Measurements from ENCODE around the gene PDLIM1. TPM values are rescaled to one million over a fixed set of nuclear protein-coding genes. Genes with fewer than 3 reads are reported as not detected.

Gene PDLIM1
- total RNA-seq, 4 donors from 2014 or later = 113 to 150 (median 128) TPM

DNA sequence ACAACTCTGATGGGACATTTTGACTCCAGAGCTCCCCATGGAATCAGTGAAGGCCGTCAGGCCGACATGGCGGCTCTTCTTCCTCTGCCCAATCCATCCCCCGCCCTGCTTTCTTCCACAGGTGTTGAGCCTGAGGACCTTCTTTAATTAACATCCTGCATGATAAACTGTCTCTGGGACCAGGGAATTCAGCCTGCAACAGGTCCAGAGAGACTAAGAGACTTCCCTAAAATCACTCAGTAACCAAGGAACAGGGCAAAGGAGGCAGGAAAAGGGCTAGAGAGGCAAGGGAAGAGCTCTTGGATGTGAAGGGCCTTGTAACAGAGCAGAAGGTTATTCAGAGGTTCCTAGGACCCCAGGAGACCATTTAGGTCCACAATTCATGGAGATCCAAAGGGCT is 6.0 kb upstream of the PDLIM1 start:
- TF ChIP-seq CTCF (IDR thresholded peaks at IDR 0.05) = no peak
- TF ChIP-seq EP300 (IDR thresholded peaks at IDR 0.05) = no peak
- TF ChIP-seq POLR2A (IDR thresholded peaks at IDR 0.05) = no peak
- peaks cover 0 to 16% (median 8%) of the 10 kb centered on the region in 4 donors for H3K4me1 ChIP-seq
- H3K4me3 ChIP-seq = no peak overlapping the region
- no peaks in the 10 kb centered on the region for H3K36me3 ChIP-seq
- no peaks in the 10 kb centered on the region for H3K9me3 ChIP-seq
- DNase-seq (ENCODE audit: low spot score in 2 of 2) = no peak
- 97 to 100% methylated on average over 4 of the region's 4 CpGs for WGBS, 2 donors
- H3K27me3 ChIP-seq = no peaks in the 10 kb centered on the region
- no peak overlapping the region for H3K27ac ChIP-seq

- Histone ChIP-seq H3K27me3 (peaks cover 0 to 5% of the 10 kb centered on the region in 2 donors), H3K36me3 (no peaks in the 10 kb centered on the region), H3K9me3 (no peaks in the 10 kb centered on the region), H3K27ac (peak overlapping the region in 2 of 4 donors; percentile 42 to 53), H3K4me3 (peak overlapping the region; percentile 14 to 39 (median 22)), H3K4me1 (peaks cover 0 to 24% (median 10%) of the 10 kb centered on the region in 4 donors)
- 6 to 14% methylated on average over 37 to 39 of the region's 39 CpGs for WGBS, 2 donors
- TF ChIP-seq CTCF (IDR thresholded peaks at IDR 0.05) = no peak
- no peak for TF ChIP-seq EP300 (IDR thresholded peaks at IDR 0.05)
- TF ChIP-seq POLR2A (IDR thresholded peaks at IDR 0.05) = no peak
- DNase-seq (ENCODE audit: low spot score in 2 of 2) = no peak
These were observed 4.4 kb upstream of the PDLIM1 start for GRCh38 chr10:95295031-95295755.

DNA sequence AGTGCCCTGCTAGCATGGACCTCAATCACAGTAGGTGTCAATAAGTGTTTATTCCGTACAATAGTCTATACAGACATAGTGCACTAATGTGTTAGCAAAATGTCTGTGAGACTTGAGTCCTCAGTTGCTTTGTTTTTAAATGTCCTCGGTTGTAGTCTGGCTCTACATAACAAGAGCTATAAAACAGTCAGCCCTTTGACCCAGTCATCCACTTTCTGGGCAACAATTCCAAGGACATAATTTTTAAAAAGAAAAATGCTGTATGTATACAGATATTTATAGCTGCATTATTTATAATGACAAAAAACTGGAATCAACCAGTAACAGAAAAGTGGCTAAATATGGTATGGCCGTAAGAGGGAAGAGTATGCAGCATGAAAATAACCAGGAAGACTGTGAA is 2.8 kb upstream of the PDLIM1 start:
- H3K9me3 ChIP-seq = no peaks in the 10 kb centered on the region
- peaks cover 0 to 17% of the 10 kb centered on the region in 2 donors for H3K27me3 ChIP-seq
- no peak overlapping the region for H3K4me3 ChIP-seq
- H3K27ac ChIP-seq = no peak overlapping the region
- H3K4me1 ChIP-seq = peaks cover 0 to 29% (median 10%) of the 10 kb centered on the region in 4 donors
- WGBS, 2 donors = 71 to 72% methylated on average over 3 of the region's 3 CpGs
- no peak for TF ChIP-seq CTCF (IDR thresholded peaks at IDR 0.05)
- no peak for TF ChIP-seq EP300 (IDR thresholded peaks at IDR 0.05)
- TF ChIP-seq POLR2A (IDR thresholded peaks at IDR 0.05) = no peak
- H3K36me3 ChIP-seq = no peaks in the 10 kb centered on the region
- DNase-seq (ENCODE audit: low spot score in 2 of 2) = no peak

DNA sequence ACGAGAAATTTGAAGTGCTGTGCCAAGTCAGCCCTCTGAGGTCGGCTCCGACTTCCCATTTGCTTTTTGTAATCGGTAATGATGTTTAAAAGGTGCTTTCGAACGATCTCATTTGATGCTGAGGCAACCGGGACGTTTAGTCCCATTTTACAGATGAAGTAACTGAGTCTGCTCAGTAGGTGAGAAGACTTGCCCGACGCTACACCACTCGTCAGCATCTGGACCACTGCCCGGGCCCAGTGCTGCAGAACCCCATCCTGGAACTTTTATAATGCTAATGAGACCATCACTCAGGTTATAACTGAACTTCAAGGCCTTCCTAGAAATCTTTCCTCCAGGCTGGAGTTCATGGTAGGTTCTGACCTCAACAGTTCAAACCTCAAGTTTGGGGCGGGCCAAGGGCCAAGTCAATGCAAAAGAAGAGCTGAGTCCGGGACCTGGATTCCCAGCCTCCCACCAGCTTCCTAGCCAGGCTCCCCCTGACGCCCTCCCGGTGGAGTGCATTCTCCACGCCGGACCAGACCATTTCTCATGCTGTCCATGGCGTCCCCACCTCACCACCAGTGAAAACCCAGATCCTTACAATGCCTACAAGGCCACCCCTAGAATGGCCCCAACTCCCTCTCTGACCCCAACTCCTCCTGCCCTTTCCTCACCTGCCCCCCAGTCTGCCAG is 699 bp upstream of the PDLIM1 start:
- no peak for TF ChIP-seq EP300 (IDR thresholded peaks at IDR 0.05)
- no peak for TF ChIP-seq POLR2A (IDR thresholded peaks at IDR 0.05)
- TF ChIP-seq CTCF (IDR thresholded peaks at IDR 0.05) = no peak
- no peaks in the 10 kb centered on the region for H3K9me3 ChIP-seq
- peak overlapping the region in 3 of 4 donors; percentile 73 to 94 (median 89) for H3K27ac ChIP-seq
- 66 to 72% methylated on average over 19 of the region's 19 CpGs for WGBS, 2 donors
- H3K4me1 ChIP-seq = peaks cover 0 to 46% (median 10%) of the 10 kb centered on the region in 4 donors
- peak overlapping the region; percentile 29 to 85 (median 76) for H3K4me3 ChIP-seq
- peaks cover 0 to 17% of the 10 kb centered on the region in 2 donors for H3K27me3 ChIP-seq
- no peaks in the 10 kb centered on the region for H3K36me3 ChIP-seq
- DNase-seq (ENCODE audit: low spot score in 2 of 2) = no peak

DNA sequence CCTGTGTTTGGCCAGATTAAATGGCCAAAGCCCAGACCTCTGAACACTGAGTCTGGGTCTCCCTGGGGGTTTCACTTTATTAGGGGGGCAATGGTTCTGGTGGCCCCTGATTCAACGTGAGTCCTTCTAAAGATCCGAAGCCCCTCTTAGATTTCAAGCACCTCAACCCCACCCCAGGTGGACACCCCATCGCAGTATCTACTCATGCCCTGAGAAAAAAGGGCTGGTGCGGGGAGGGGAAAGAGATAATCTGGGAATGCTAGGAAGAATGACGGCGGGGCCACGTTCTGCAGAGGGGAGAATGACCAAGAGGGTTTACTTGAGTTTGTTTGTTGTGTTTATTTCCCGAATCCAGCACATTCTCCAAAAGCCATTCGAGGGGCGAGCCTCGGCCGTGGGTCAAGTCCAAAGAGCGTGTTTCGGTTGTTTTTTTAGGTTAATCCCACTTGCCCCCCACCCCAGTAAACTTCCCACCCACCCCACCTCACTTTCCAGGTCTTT is 832 bp downstream of the PDLIM1 start:
- Histone ChIP-seq H3K27me3 (peaks cover 0 to 17% of the 10 kb centered on the region in 2 donors), H3K27ac (peak overlapping the region; percentile 30 to 94 (median 82)), H3K4me3 (peak overlapping the region; percentile 60 to 85 (median 76)), H3K9me3 (no peaks in the 10 kb centered on the region), H3K36me3 (no peaks in the 10 kb centered on the region), H3K4me1 (peaks cover 0 to 42% (median 7%) of the 10 kb centered on the region in 4 donors)
- DNase-seq (ENCODE audit: low spot score in 2 of 2) = no peak
- TF ChIP-seq POLR2A (IDR thresholded peaks at IDR 0.05) (no peak), EP300 (IDR thresholded peaks at IDR 0.05) (no peak), CTCF (IDR thresholded peaks at IDR 0.05) (no peak)
- WGBS, 2 donors = 25 to 27% methylated on average over 14 of the region's 14 CpGs

Measured in tibial nerve (tissue), 4 donors.